Activated CD4-positive, alpha-beta T cell treated with anti-CD3 and anti-CD28 coated beads, Interleukin-2, amount 50 U/mL, for 1 hour (primary cell): ENCODE results near the gene CCDC150.
"Not testable (repeated sequence)": the region's sequence is repeated elsewhere in the genome, so short reads cannot be mapped to it uniquely, and the experiment has no call there.

Experiments used
- DNase-seq: peaks from one replicate; pipeline ENCODE4 v3.0.0-alpha.2; 2020

Gene CCDC150

DNA sequence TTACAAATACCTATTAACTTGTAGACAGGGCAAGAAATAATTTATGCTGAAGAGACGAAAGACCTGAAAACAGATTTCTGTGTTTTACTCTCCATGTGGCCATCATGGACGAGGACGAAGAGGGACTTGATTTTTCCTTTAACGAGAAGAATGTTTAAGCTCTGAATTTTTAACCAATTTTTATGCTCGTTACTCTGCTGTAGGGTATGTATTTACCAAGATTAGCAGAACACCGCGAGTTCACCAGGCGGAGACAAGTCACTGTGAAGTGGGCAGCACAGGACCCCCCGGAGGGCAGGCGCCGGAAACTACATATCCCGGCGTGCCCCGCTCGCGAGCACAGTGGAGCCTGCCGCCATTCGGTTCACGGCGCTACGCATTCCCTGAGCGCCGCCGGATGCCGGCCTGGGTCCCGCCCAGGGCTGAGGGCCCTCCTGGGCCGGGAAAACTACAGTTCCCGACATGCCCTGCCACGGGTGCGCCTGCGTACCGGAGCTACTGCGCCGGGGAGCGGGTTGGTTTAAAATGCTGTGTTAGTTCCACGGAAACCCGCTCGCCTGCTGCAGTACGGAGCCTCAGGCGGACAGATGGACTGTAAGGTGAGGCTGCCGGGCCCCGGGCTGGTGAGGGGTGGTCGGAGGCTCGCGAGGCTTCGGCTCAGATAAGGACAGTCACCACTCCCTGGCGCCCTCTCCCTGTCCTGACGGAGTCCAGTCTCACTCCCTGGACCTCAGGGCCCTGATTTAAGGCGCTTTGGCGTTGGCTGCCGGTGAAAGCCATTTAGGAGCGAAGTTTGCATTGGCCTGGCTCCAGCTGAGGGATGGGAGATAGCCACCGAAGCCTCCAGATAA lies at the start of gene CCDC150:
Gene CCDC150 (plus strand): TSS at position 536 of the 851 bp plus-strand sequence. CDS start 52 bp downstream, at position 588.
- peak; percentile 92 for DNase-seq

DNA sequence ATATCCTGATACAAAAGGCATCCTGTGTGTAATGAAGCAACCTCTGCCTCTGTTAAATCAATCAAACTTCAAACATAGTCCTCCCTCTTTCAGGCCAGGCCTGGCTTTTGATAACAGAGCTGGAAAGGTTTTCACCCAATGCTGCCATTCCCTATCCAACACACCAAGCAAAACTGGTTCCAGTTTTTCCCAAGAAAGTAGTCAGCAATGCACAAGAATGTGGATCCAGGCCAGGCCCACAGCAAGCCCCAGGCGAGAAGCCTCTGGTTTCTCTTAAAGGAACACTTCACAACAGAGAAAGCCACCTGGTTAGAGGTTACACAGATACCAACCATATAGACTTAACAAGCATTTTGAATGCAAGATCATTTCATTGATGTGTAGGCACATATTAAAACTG lies 49.2 kb upstream of the CCDC150 start:
- no peak for DNase-seq

DNA sequence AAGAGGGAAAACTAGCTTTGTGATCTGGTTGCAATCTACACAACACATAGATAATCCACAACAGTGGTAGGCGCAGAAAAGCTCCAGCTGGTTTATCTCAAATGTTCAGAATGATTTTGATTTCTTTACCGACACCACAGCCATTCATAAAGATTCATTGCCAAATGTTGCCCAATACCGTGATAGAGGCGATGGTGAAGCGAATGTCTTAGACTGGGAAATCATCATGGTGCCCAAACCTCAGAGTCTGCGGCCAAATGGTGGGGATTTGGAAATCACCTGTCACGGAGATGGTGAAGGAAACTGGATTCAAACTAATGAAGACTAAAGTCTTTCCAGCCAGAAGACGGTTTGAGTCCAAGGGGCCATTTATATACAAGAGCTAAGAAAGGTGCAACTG lies 48.5 kb upstream of the CCDC150 start:
- no peak for DNase-seq

DNA sequence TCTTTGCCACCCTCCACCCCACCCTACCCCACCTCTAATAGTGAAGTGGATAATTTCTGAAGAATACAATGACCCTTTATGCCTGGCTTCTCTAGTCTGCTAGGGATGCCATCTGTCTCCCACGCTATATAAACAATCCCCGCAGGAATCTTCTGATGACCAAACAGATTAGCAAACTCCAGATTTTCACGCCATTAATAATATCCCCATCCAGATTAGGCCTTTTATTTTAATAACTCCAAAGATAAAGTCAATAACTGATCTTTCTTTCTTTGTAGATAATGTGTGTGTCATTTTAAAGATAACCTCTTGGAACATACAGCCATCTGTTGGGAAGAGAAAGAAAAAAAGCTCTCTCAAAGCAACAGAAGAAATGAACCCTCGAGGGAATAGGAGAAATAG lies 47.9 kb upstream of the CCDC150 start:
- no peak for DNase-seq

DNA sequence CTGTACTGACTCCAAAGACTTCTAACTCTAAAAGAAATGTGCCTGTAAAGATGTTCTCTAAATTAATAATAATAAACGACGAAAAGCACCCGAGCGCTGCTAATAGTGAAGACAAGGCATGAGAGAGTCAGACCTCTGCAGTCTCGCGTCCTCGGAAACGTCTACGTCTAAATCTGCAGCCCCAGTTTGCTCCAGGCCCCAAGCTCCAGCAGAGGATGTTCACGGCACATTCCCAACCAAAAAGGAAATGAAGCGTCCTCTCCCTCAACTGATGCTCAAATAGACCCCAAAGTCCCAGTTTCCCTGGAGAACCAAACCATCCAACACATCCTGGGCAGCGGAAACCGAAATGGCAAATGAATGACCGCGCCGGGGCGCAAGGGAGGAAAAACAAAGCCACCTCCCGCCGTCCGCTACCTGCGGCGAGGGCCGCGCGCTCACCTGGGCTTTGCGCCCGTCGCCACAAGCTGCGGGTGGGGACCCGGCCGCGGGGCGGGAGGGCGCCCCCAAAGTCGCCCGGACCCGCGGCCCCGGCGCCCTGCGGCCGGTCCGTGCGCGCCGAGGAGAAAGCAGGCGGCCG lies 47.1 kb upstream of the CCDC150 start:
- DNase-seq, result no peak

DNA sequence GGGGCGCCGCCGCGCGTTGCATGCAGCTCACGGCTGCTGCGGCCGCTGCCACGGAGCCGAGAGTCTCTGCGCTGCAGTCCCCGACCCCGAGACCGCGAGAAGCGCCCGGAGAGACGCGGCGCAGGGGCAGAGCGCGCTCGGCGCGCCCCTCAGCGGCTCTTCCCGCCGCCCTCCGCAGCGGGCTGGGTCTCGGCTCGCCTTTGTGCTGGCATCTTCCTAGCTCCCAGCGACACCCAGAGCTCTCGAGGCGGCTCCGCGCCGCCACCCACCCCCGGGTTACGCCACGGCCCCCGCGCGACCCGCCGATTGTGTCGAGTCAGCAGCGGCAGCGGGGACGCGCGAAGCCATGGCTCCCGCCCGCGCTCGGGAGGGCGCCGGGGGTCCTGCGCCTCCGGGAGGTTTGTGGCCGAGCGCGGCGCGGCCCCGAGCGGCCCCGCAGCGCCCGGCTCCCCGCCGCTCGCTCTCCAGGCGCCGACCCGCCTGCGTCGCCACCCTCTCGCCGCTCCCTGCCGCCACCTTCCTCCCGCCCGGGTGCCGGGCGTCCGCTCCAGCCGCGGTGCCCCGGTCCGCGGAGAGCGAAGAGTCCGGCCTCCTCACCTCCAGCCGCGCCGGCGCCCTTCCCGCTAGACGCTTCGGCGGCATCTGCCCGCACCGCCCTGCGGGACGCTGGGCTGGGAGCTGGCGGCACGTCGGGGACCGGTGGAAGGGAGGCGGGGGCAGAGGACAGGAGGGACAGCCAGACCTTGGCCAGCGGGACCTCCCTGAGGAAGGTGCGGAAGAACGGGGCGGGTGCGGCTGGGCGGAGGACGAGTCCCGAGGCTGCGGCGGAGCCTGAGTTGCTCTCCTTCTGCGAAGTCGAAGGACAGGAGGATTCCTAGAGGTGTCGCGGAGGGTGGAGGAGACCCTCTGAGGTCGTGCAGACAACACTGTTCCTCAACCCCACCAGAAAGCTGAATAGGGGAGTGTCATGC lies 46.3 kb upstream of the CCDC150 start, which contains the start of gene HECW2:
Gene HECW2 (minus strand): TSS at position 644 of the 971 bp plus-strand sequence.
- DNase-seq, result no peak

- no peak for DNase-seq
Observed at GRCh38 chr2:196594158-196594557, 45.4 kb upstream of the CCDC150 start.

DNA sequence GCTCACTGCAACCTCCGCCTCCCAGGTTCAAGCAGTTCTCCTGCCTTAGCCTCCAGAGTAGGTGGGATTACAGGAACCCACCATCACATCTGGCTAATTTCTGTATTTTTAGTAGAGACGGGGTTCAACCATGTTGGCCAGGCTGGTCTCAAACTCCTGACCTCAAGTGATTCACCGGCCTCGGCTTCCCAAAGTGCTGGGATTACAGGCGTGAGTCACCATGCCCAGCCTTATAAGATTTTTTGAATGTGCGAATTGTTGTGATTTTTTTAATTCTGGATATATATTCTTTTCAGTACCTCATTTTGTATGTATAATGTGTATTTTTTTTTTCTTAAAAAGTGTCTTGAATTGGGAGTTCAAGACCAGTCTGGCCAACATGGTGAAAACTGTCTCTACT lies 42.0 kb upstream of the CCDC150 start:
- no peak for DNase-seq

DNA sequence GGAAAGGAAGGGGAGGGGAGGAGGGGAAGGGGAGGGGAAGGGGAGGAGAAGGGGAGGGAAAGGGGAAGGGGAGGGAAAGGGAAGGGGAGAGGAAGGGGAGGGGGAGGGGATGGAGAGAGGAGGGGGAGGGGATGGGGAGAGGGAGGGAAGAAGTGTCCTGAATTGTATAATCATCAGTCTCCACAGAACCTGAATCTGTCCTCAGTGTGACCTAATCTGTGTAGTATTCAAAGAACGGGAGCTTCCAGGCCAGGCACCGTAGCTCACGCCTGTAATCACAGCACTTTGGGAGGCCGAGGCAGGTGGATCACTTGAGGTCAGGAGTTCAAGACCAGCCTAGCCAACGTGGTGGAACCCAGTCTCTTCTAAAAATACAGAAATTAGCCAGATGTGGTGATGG lies 41.1 kb upstream of the CCDC150 start:
- no peak for DNase-seq

DNA sequence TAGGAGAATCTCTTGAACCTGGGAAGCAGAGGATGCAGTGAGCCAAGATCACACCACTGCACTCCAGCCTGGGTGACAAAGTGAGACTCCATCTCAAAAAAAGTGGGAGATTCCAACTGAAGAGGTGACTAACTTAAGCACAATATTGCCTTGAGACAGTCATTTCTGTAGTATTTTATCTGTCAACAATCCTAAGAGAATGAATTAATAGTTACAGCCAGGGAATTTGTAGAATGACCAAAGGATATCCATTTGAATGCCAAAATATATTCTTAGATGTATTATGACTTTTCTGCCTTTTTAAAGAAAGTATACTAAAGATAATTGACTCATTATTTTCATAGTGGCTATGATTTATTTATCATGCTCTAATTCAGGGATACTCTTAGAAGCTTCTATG lies 40.7 kb upstream of the CCDC150 start:
- DNase-seq, result no peak

DNA sequence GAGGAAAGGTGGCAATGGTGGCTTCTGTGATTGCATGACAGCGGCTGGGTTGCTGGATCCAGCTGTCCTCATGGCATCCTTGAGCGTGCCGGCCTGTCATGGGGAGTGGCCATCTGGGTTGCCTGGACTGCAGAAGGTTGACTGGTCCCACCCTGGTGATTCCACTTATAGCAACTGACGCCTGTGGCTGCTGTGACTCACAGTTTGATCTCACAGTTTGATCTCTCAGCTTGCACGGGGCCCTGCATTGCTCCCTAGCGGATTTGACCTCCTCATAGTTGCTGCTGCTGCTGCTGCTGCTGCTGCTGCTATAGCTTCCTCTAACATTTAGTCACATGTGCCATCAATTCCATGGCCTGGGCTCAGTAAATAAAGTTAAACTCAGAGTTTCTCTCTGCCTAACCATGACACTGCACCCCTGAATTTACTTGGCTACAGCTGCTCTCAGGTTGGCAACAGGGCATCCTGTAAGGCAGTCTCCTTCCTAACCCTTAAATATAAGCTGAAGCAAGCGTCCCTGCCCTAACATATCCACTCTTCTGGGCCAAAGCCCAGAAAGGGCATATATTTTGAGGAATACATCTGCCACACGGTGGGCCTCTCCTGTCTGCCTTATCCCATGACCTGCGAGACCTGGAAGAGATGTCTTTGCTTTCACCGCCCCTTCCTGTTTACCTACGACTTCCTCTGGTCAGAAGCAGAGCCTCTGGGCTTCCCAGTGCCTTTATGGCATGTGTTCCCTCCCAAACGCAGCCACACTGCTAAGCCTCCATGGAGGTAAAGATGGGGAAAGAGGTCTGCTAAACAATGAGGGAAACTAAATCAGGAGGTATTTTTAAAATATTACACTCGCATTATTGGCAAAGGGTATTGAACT lies 37.8 kb upstream of the CCDC150 start:
- DNase-seq, result no peak

DNA sequence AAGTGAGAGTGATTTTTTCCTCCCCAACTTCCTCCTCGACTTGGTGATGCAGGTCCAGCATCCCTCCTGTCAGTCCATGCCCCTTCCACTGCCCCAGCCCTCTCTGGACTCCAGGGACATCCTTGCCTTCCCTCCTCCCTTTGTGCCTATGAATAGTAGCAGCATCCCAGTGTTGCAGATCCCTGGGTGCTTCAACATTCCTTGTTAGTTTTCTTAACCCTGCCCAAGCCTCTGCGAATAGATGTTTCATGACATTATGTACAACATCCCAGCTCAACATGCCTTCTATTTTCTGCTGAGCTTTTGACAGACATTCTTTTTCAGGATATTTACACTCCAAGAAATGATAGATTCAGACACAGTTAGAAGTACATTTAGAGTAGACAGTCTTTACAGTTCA lies 35.3 kb upstream of the CCDC150 start:
- DNase-seq, result no peak

DNA sequence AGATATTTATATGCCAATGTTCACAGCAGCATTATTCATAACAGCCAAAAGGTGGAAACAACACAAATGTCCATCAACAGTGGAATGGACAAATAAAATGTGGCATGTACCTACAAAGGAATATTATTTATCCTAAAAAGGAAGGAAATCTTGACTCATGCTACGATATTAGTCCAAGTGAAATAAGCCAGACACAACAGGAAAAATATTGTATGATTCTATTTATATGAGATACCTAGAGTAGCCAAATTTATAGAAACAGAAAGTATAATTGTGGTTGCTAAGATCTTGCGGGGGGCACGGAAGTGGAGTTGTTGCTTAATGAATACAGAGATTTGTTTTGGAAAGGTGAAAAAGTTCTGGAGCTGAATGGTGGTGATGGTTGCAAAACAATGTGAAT lies 33.0 kb upstream of the CCDC150 start:
- no peak for DNase-seq

- DNase-seq, result no peak
Observed at GRCh38 chr2:196607073-196607472, 32.4 kb upstream of the CCDC150 start.

DNA sequence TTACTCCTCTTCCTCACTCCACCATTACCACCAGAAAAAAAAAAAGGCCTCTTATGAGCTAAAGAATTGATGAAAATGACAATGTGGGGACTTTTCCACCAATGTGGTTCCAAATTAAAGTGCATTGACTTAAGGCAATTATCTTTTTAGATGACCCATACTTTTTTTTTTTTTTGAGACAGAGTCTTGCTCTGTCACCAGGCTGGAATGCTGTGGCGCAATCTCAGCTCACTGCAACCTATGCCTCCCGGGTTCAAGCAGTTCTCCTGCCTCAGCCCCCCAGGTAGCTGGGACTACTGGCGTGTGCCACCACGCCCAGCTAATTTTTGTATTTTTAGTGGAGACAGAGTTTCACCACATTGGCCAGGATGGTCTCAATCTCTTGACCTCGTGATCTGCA lies 31.6 kb upstream of the CCDC150 start:
- DNase-seq, result not testable (repeated sequence)

DNA sequence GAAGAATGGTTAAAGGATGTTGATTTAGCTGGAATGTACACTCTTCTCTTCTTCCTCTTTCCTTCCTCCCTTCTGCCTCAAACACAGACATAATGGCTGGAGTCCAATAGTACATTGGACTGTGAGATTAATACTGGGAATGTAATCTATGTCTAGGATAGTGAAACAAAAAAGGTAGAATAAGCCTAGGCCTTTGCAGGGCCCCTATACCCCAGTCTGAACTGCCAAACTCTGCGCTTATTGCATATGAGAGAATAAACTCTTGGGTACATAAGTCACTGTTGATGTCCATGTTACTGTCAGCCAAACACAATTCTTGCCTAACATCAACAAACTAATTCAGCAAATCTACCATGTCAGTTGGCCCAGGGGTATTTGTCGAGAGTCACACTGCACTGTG lies 29.7 kb upstream of the CCDC150 start:
- DNase-seq, result no peak

- DNase-seq, result no peak
Observed at GRCh38 chr2:196610796-196611195, 28.7 kb upstream of the CCDC150 start.

GRCh38 chr2:196613302-196613701 lies 26.2 kb upstream of the CCDC150 start:
- no peak for DNase-seq

GRCh38 chr2:196617430-196617829 lies 22.1 kb upstream of the CCDC150 start:
- DNase-seq, result no peak

DNA sequence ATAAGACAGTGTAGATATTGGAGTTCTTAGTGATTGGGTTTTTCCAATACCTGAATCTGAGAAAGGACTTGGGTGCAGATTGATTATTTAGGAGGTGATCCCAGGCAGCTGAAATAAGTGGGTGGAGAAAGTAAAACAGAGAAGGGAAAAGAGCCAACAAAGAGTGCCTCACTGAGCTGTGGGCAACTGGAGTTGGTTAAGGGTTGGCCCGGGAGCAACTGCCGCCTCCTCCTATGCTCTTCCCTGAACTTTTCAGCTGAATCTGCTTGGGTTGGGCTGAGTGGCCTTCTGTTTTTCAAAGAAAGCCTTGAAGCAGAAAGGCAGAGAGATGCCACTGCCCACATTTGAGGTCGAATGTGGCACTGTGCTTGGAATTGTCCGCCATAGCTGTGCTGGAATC lies 20.9 kb upstream of the CCDC150 start:
- no peak for DNase-seq

DNA sequence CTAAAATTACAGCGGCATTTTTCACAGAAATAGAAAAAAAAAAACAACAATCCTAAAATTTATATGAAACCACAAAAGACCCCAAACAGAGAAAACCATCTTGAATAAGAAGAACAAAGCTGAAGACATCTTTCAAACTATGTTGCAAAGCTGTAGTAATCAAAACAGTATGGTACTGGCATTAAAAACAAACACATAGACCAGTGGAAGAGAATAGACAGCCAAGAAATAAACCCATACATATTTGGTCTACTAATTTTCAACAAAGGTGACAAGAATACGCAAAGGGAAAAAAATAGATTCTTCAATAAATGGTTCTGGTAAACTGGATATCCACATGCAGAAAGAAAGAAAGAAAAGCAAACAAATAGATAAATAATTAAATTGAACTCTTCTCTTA lies 9.0 kb upstream of the CCDC150 start:
- DNase-seq, result no peak

DNA sequence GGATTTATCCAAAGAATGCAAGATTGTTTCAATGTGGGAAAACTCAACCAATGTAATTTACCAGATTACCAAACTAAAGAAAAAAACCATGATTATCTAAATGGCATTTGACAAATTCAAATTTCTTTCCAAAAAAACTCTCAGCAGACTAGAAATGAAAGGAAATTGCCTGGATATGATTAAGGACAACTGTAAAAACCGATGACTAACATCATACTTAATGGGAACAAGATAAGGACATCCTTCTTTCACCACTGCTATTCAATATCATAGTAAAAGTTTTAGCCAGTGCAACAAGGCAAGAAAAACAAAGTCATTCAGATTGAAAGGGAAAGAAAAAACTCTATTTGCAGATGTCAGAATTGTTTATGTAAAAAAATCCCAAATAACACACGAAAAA lies 4.4 kb upstream of the CCDC150 start:
- DNase-seq, result no peak
